Endothelial cell of umbilical vein (primary cell): Measurements from ENCODE around the gene ODAM.

Experiments
- EZH2 ChIP-seq: IDR thresholded peaks from 2 replicates; pipeline ENCODE4 v1.6.1; 2012; ENCODE audit warnings: borderline replicate concordance, low read depth, mild to moderate bottlenecking, moderate library complexity, low read length, inconsistent platforms; ENCODE audit not compliant: severe bottlenecking
- TF ChIP-seq, protein P1 (sequence below), 2 donors: IDR thresholded peaks; 1 replicate in 1 of 2; 2 replicates in 1 of 2; pipeline ENCODE4 v1.5.1; 2011; ENCODE audit warnings: low read length in 2 of 2, mild to moderate bottlenecking in 2 of 2, moderate library complexity in 2 of 2, control low read depth in 1 of 2, inconsistent platforms in 1 of 2, low read depth in 1 of 2; ENCODE audit not compliant: insufficient read depth in 1 of 2; ENCODE audit errors: extremely low read depth in 1 of 2

DNA sequence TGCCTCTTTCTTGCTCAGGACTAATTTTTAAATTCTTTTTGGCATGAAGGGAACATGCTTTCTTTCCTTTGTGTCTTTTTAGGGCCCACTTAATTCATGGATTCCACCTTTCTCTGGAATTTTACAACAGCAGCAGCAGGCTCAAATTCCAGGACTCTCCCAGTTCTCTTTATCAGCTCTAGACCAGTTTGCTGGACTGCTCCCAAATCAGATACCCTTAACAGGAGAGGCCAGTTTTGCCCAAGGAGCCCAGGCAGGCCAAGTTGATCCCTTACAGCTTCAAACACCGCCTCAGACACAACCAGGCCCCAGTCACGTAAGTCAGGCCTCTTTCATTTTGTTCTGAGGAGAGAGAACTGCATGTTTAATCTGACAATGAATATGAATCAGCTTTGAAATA, 2.3 kb downstream of the ODAM start:
- TF ChIP-seq, protein P1, sequence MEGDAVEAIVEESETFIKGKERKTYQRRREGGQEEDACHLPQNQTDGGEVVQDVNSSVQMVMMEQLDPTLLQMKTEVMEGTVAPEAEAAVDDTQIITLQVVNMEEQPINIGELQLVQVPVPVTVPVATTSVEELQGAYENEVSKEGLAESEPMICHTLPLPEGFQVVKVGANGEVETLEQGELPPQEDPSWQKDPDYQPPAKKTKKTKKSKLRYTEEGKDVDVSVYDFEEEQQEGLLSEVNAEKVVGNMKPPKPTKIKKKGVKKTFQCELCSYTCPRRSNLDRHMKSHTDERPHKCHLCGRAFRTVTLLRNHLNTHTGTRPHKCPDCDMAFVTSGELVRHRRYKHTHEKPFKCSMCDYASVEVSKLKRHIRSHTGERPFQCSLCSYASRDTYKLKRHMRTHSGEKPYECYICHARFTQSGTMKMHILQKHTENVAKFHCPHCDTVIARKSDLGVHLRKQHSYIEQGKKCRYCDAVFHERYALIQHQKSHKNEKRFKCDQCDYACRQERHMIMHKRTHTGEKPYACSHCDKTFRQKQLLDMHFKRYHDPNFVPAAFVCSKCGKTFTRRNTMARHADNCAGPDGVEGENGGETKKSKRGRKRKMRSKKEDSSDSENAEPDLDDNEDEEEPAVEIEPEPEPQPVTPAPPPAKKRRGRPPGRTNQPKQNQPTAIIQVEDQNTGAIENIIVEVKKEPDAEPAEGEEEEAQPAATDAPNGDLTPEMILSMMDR (IDR thresholded peaks at IDR 0.05; ENCODE audit: extremely low read depth in 1 of 2, insufficient read depth in 1 of 2, low read depth in 1 of 2, low read length in 2 of 2): no peak
- no peak for TF ChIP-seq EZH2
